Left lung (tissue), 10 donors: ENCODE data around the gene KSR2. TPM values are rescaled to one million over a fixed set of nuclear protein-coding genes. Genes with fewer than 3 reads are reported as not detected.
A peak's percentile ranks its signal among the peaks of the same experiment; 100 is the strongest.

ENCODE experiments used
- ATAC-seq: fragments of 200-7000 bp; cut with Tn5 transposase; one replicate; pipeline ENCODE4 v1.9.1; 2020; ENCODE audit warnings: moderate library complexity
- DNase-seq, 4 donors: peaks; one replicate each; pipeline ENCODE4 v3.0.0-alpha.2; 2013 to 2020
- H3K27ac ChIP-seq, 2 donors: fragments of 200-600 bp; sonication (generic) in 1 of 2; one replicate each; pipeline versions ENCODE4 v1.5.0 to v1.8.0; 2020 to 2021
- H3K27me3 ChIP-seq, 2 donors: fragments of 200-600 bp; sonication (generic) in 1 of 2; one replicate each; pipeline versions ENCODE4 v1.5.0 to v1.8.0; 2020 to 2021
- H3K36me3 ChIP-seq, 2 donors: fragments of 200-600 bp; sonication (generic) in 1 of 2; one replicate each; pipeline versions ENCODE4 v1.5.0 to v1.8.0; 2020 to 2021
- H3K4me1 ChIP-seq, 2 donors: fragments of 200-600 bp; one replicate each; pipeline ENCODE4 v1.8.0; 2021
- H3K4me3 ChIP-seq, 2 donors: fragments of 200-600 bp; sonication (generic) in 1 of 2; one replicate each; pipeline versions ENCODE4 v1.5.0 to v1.8.0; 2020 to 2021; ENCODE audit warnings: mild to moderate bottlenecking in 1 of 2
- H3K9me3 ChIP-seq, 2 donors: fragments of 200-600 bp; sonication (generic) in 1 of 2; one replicate each; pipeline versions ENCODE4 v1.5.0 to v1.8.0; 2020 to 2021
- intact Hi-C, 2 donors: fragments of 100-400 bp; cut with DNase I; formaldehyde crosslinking; loops; one replicate each; pipeline versions ENCODE4 v1.11.2 to v1.14.2; 2022
- polyA plus RNA-seq, 6 donors: library from polyadenylated mRNA; unstranded; fragments of 120-200 nt; gene quantifications; one replicate each; pipeline ENCODE4 v1.2.1, GENCODE V29; 2013; ENCODE audit not compliant: insufficient read length in 6 of 6
- total RNA-seq, 2 donors: library from RNA; stranded (reverse); fragmentation: NEBNext Ultra II Directional; extraction: Animal tissue kit (Norgen Biotek cat#: 25700); gene quantifications; one replicate each; pipeline ENCODE4 v1.2.1, GENCODE V29; 2021
- TF ChIP-seq, protein P1 (sequence below), 2 donors: fragments of 200-600 bp; sonication (generic) in 1 of 2; IDR thresholded peaks; one replicate each; pipeline versions ENCODE4 v1.5.0 to v1.8.0; 2021; ENCODE audit warnings: antibody characterized with exemption in 2 of 2
- donor health status: DM: no; HTN: yes; CAD: no.
- donor health status: DM: no; HTN: no; CAD: no.

The KSR2 gene
- total and polyA plus RNA-seq, 8 donors: 0.28 to 1.4 (median 0.41) TPM

DNA sequence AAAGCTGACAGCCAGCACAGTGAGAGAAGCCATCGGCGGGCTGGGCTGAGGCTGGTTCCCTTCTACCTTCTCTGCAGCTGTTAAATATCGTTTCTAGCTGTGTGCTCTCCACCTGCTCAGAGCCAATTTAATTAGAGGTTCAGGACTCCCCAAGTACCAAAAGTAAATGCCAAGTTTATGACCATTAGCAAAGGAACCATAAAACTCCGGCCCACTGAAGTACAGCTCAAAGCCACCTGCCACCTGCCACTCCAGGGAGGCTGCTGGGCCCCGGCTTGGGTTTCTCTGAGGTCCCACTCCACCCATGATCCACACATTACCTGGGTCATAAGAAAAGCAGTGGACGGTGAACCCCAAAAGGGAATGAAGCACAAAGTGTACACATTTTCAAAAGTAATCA, 272.8 kb downstream of the KSR2 start:
- ATAC-seq (no peak), DNase-seq (no peak)
- peaks cover 0 to 7% of the 10 kb centered on the region in 2 donors for H3K27me3 ChIP-seq
- no peak overlapping the region for H3K27ac ChIP-seq
- H3K9me3 ChIP-seq: peaks cover 0 to 10% of the 10 kb centered on the region in 2 donors
- intact Hi-C loops: no loop called here
- no peaks in the 10 kb centered on the region for H3K36me3 ChIP-seq
- TF ChIP-seq, protein P1, sequence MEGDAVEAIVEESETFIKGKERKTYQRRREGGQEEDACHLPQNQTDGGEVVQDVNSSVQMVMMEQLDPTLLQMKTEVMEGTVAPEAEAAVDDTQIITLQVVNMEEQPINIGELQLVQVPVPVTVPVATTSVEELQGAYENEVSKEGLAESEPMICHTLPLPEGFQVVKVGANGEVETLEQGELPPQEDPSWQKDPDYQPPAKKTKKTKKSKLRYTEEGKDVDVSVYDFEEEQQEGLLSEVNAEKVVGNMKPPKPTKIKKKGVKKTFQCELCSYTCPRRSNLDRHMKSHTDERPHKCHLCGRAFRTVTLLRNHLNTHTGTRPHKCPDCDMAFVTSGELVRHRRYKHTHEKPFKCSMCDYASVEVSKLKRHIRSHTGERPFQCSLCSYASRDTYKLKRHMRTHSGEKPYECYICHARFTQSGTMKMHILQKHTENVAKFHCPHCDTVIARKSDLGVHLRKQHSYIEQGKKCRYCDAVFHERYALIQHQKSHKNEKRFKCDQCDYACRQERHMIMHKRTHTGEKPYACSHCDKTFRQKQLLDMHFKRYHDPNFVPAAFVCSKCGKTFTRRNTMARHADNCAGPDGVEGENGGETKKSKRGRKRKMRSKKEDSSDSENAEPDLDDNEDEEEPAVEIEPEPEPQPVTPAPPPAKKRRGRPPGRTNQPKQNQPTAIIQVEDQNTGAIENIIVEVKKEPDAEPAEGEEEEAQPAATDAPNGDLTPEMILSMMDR (IDR thresholded peaks at IDR 0.05): no peak
- H3K4me1 ChIP-seq: no peaks in the 10 kb centered on the region
- H3K4me3 ChIP-seq: no peak overlapping the region

DNA sequence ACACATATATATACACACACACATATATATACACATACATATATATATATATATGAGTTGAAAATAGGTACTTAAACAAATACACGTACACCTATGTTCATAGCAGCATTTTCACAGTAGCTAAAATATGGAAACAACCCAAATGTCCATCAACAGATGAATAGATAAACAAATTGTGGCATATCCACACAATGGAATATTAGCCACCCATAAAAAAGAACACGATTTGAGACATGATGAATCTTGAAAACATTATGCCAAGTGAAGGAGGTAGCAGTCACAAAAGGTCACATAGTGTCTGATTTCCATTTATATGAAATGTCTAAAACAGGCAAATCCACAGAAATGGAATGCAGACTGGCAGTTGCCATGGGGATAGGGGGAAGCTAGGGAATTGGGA, 276.3 kb downstream of the KSR2 start:
- H3K4me1 ChIP-seq: no peaks in the 10 kb centered on the region
- no peak overlapping the region for H3K4me3 ChIP-seq
- H3K27me3 ChIP-seq: peaks cover 0 to 13% of the 10 kb centered on the region in 2 donors
- peaks cover 0 to 10% of the 10 kb centered on the region in 2 donors for H3K9me3 ChIP-seq
- ATAC-seq (no peak), DNase-seq (no peak)
- H3K27ac ChIP-seq: no peak overlapping the region
- intact Hi-C loops: no loop called here
- no peaks in the 10 kb centered on the region for H3K36me3 ChIP-seq
- TF ChIP-seq, protein P1 (IDR thresholded peaks at IDR 0.05): no peak

DNA sequence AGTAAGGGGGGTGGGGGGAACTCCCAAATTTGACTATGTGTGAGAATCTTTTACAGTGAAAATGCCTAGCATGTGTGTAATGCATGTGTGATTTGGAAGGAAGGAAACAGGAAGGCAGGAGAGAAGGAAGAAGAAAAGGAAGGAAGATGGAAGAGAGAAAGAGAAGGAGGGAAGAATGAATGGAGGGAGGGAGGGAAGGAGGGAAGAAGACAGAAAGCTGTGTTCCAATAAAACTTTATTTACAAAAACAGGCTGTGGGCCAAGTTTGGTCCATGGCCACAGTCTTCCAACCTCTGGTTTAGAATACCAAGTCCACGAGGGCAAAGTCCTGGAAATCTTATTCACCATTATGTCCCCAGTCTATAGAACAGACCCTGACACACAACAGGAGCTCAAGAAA, 278.9 kb downstream of the KSR2 start:
- TF ChIP-seq, protein P1 (IDR thresholded peaks at IDR 0.05): no peak
- H3K4me1 ChIP-seq: peaks cover 0 to 4% of the 10 kb centered on the region in 2 donors
- H3K4me3 ChIP-seq: no peak overlapping the region
- ATAC-seq: no peak
- H3K36me3 ChIP-seq: no peaks in the 10 kb centered on the region
- H3K27me3 ChIP-seq: peaks cover 0 to 13% of the 10 kb centered on the region in 2 donors
- H3K9me3 ChIP-seq: peaks cover 0 to 10% of the 10 kb centered on the region in 2 donors
- DNase-seq: no peak
- no peak overlapping the region for H3K27ac ChIP-seq
- intact Hi-C loops: no loop called here

DNA sequence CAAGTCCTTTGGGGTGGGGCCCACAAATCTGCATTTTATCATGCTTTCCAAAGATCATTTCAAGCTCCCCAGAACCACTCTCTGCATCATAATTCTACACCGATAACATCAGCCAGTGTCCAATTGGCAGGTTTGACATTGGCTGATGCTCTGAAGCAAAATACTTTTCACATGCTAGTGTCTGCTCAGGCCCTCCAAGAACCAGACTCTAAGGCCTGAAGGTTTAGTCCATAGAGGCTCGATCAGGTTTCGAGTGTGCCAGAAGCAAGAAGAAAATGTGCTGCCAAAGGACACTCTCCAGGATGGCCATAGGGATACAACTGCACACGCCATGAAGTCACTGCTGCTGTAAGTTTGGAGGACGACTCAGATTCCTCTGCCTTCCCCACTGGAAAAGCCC, 280.3 kb downstream of the KSR2 start:
- DNase-seq (no peak), ATAC-seq (no peak)
- H3K36me3 ChIP-seq: no peaks in the 10 kb centered on the region
- H3K27me3 ChIP-seq: peaks cover 0 to 13% of the 10 kb centered on the region in 2 donors
- H3K4me3 ChIP-seq: no peak overlapping the region
- H3K9me3 ChIP-seq: peaks cover 0 to 4% of the 10 kb centered on the region in 2 donors
- intact Hi-C loops: no loop called here
- H3K27ac ChIP-seq: no peak overlapping the region
- H3K4me1 ChIP-seq: peaks cover 0 to 4% of the 10 kb centered on the region in 2 donors
- TF ChIP-seq, protein P1 (IDR thresholded peaks at IDR 0.05): no peak

DNA sequence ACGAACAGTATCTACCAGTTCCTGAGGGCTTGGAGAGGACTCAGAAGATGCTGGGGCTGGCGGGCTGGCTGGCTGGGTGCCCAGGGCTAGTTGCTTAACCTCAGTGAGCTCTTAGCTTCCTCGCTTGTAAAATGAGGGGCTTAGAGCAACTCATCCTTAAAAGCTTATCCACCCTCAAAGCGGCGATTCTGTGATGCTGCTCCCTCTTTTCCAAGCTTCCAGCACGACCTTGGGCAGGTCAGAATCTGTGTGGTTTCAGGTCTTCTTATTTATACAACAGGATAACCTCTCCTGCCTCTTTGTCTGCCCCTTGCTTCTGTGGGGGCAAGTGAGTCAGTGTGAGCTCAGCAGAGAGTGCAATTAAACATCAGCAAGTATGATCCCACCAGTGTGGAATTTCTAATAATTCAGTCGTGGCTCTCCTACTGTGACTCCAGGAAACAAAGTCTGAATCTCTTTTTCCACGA, 281.8 kb downstream of the KSR2 start:
- H3K27ac ChIP-seq: no peak overlapping the region
- H3K36me3 ChIP-seq: no peaks in the 10 kb centered on the region
- DNase-seq: no peak
- H3K4me3 ChIP-seq: no peak overlapping the region
- peaks cover 0 to 13% of the 10 kb centered on the region in 2 donors for H3K27me3 ChIP-seq
- H3K9me3 ChIP-seq: no peaks in the 10 kb centered on the region
- H3K4me1 ChIP-seq: peaks cover 0 to 4% of the 10 kb centered on the region in 2 donors
- ATAC-seq: peak; percentile 51
- TF ChIP-seq, protein P1 (IDR thresholded peaks at IDR 0.05): no peak
- intact Hi-C loops: no loop called here
